PC-3 (cell line): ENCODE measurements around the gene C1QL4.
A peak's percentile ranks its signal among the peaks of the same experiment; 100 is the strongest.

Experiments used
- CTCF ChIP-seq: fragments of 300-600 bp; sonication (generic); conservative IDR thresholded peaks from 2 replicates; pipeline ENCODE4 v1.5.1; 2017; ENCODE audit warnings: antibody characterized with exemption, low read depth, mild to moderate bottlenecking, low read length
- EZH2 ChIP-seq: fragments of 300-600 bp; sonication (generic); IDR thresholded peaks from one replicate; pipeline ENCODE4 v1.6.1; 2017; ENCODE audit warnings: antibody characterized with exemption, mild to moderate bottlenecking, low read length; ENCODE audit not compliant: unreplicated experiment
- EZH2phosphoT487 ChIP-seq: fragments of 300-600 bp; sonication (generic); IDR thresholded peaks from 2 replicates; pipeline ENCODE4 v1.6.1; 2018; ENCODE audit warnings: mild to moderate bottlenecking, antibody characterized with exemption, low read length, borderline replicate concordance

- TF ChIP-seq CTCF (peak; percentile 92), EZH2phosphoT487 (no peak), EZH2 (no peak)
Observed at GRCh38 chr12:49358483-49359141, 21.6 kb upstream of the C1QL4 start.
